Osteocyte (in vitro differentiated cells): Measurements from ENCODE around the gene OCSTAMP. TPM values are rescaled to one million over a fixed set of nuclear protein-coding genes. Genes with fewer than 3 reads are reported as not detected.

Experiments
- DNase-seq: peaks from one replicate; pipeline ENCODE4 v3.0.0; 2021; ENCODE audit warnings: mixed read lengths; ENCODE audit not compliant: unreplicated experiment; ENCODE audit errors: extremely low spot score
- H3K27ac Mint-ChIP-seq: one replicate; pipeline ENCODE4 v1.8.0; 2021; ENCODE audit warnings: mild to moderate bottlenecking, mixed read lengths; ENCODE audit not compliant: unreplicated experiment
- H3K27me3 Mint-ChIP-seq: one replicate; pipeline ENCODE4 v1.8.0; 2021; ENCODE audit warnings: mixed read lengths; ENCODE audit not compliant: unreplicated experiment
- H3K36me3 Mint-ChIP-seq: one replicate; pipeline ENCODE4 v1.8.0; 2021; ENCODE audit warnings: mixed read lengths; ENCODE audit not compliant: unreplicated experiment
- H3K4me1 Mint-ChIP-seq: one replicate; pipeline ENCODE4 v1.8.0; 2021; ENCODE audit warnings: mixed read lengths; ENCODE audit not compliant: unreplicated experiment
- H3K4me3 Mint-ChIP-seq: one replicate; pipeline ENCODE4 v1.8.0; 2021; ENCODE audit warnings: mild to moderate bottlenecking, moderate library complexity, mixed read lengths; ENCODE audit not compliant: unreplicated experiment
- H3K9me3 Mint-ChIP-seq: one replicate; pipeline ENCODE4 v1.8.0; 2021; ENCODE audit warnings: mixed read lengths; ENCODE audit not compliant: unreplicated experiment
- CTCF ChIP-seq: fragments of 200-600 bp; sonication (generic); IDR thresholded peaks from 2 replicates; pipeline ENCODE4 v1.5.0; 2021; ENCODE audit warnings: antibody characterized with exemption, mild to moderate bottlenecking, moderate library complexity
- total RNA-seq: library from RNA; stranded (reverse); gene quantifications from 2 replicates; pipeline ENCODE4 v1.2.1, GENCODE V29; 2021

Gene OCSTAMP
- total RNA-seq, 1 donor from 2014 or later, result not detected

GRCh38 chr20:46576774-46577395, 26.4 kb upstream of the OCSTAMP start:
- H3K27ac Mint-ChIP-seq, result no peak overlapping the region
- H3K4me1 Mint-ChIP-seq, result peaks cover 2% of the 10 kb centered on the region
- DNase-seq, result no peak
- peaks cover 13% of the 10 kb centered on the region for H3K27me3 Mint-ChIP-seq
- H3K4me3 Mint-ChIP-seq, result no peak overlapping the region
- H3K9me3 Mint-ChIP-seq, result no peaks in the 10 kb centered on the region
- H3K36me3 Mint-ChIP-seq, result no peaks in the 10 kb centered on the region
- no peak for TF ChIP-seq CTCF

DNA sequence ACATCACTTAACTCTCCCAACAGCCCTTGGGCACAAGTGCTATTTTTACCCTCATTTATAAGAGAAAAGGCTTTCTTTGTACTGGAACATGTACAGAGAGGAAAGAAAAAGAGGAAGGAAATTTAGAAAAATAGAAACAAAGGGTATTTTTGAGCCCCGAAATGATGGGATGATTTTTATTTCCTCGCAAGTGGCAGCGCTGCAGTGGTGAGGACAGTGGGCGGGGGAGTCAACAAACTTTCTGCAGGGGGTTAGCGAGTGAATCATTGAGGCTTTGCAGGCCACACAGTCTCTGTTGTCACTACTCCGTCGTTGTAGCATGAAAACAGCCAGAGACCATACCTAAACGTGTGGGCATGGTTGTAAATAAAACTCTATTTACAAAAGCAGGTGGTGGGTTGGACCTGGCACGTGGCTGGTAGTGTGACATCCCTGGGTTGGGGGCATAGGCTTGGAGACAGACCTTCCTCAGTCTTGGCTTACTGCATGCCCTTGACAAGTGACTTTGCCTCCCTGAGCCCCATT, 25.5 kb upstream of the OCSTAMP start:
- DNase-seq, result no peak
- Mint-ChIP-seq H3K27ac (no peak overlapping the region), H3K4me1 (peaks cover 4% of the 10 kb centered on the region), H3K4me3 (no peak overlapping the region), H3K36me3 (no peaks in the 10 kb centered on the region), H3K9me3 (no peaks in the 10 kb centered on the region), H3K27me3 (peaks cover 19% of the 10 kb centered on the region)
- no peak for TF ChIP-seq CTCF

DNA sequence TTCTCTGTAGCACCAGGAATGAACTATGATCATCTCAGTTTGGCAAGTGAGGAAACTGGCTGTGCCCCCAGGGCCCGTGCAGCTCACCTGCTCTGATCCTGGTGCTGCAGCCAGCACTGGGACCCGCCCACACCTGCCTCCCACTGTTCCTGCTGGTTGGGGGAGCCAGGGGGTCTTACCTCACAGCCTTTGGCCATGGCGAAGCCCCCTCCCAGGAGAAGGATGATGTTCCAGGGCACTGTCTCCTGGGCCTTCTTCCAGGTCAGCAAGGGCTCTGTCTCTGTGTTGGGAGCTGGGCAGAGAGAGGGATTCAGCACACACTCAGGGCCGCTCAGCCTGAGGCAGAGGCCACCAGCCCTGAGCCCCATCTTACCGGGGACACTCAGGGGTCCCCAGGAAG, 24.9 kb upstream of the OCSTAMP start:
- TF ChIP-seq CTCF, result no peak
- peaks cover 4% of the 10 kb centered on the region for H3K4me1 Mint-ChIP-seq
- no peaks in the 10 kb centered on the region for H3K36me3 Mint-ChIP-seq
- DNase-seq, result no peak
- no peaks in the 10 kb centered on the region for H3K9me3 Mint-ChIP-seq
- H3K27me3 Mint-ChIP-seq, result peaks cover 24% of the 10 kb centered on the region
- no peak overlapping the region for H3K27ac Mint-ChIP-seq
- no peak overlapping the region for H3K4me3 Mint-ChIP-seq

GRCh38 chr20:46573788-46574584, 23.5 kb upstream of the OCSTAMP start:
- no peak for TF ChIP-seq CTCF
- no peak for DNase-seq

GRCh38 chr20:46573234-46573633, 22.8 kb upstream of the OCSTAMP start:
- no peak for DNase-seq
- H3K4me3 Mint-ChIP-seq, result no peak overlapping the region
- peaks cover 8% of the 10 kb centered on the region for H3K4me1 Mint-ChIP-seq
- TF ChIP-seq CTCF, result no peak
- no peaks in the 10 kb centered on the region for H3K9me3 Mint-ChIP-seq
- no peak overlapping the region for H3K27ac Mint-ChIP-seq
- no peaks in the 10 kb centered on the region for H3K36me3 Mint-ChIP-seq
- peaks cover 37% of the 10 kb centered on the region for H3K27me3 Mint-ChIP-seq

More at GRCh38 chr20:46573788-46574584, 23.5 kb upstream of the OCSTAMP start:
- Mint-ChIP-seq H3K9me3 (no peaks in the 10 kb centered on the region), H3K4me3 (no peak overlapping the region), H3K27me3 (peaks cover 33% of the 10 kb centered on the region), H3K27ac (no peak overlapping the region), H3K36me3 (no peaks in the 10 kb centered on the region), H3K4me1 (peaks cover 4% of the 10 kb centered on the region)
